ENCODE data around the gene SMARCB1. TPM values are rescaled to one million over a fixed set of nuclear protein-coding genes. Genes with fewer than 3 reads are reported as not detected.

SMARCB1 gene
- total and polyA plus RNA-seq, 2 donors (not counting 3 experiments of a cell fraction or from before 2014, with no cell fraction given): 113 to 148 TPM

- H3K27me3 ChIP-seq (ENCODE audit: control insufficient read depth in 2 of 2, insufficient read depth in 2 of 2, low read length in 2 of 2): no peaks in the 10 kb centered on the region
- TF ChIP-seq CTCF (IDR thresholded peaks at IDR 0.05; ENCODE audit: extremely low read depth in 1 of 2, insufficient read depth in 1 of 2, low read depth in 1 of 2, low read length in 2 of 2) (no peak), JUN (IDR thresholded peaks at IDR 0.05; ENCODE audit: borderline replicate concordance, insufficient read depth, insufficient read length, low read depth) (no peak), POLR2AphosphoS5 (IDR thresholded peaks at IDR 0.05; ENCODE audit: insufficient read depth, low read depth, low read length) (no peak)
- DNase-seq (ENCODE audit: low read depth, low spot score) (no peak), FAIRE-seq (no peak)
- no peaks in the 10 kb centered on the region for H3K9me3 ChIP-seq (replicated peaks; ENCODE audit: control insufficient read depth, insufficient read depth, low read length)
- H3K27ac ChIP-seq (ENCODE audit: insufficient read depth, low read depth, low read length): no peak overlapping the region
- no peak overlapping the region for H3K9ac ChIP-seq (replicated peaks; ENCODE audit: extremely low read depth, insufficient read depth, low read length)
- H4K20me1 ChIP-seq (replicated peaks; ENCODE audit: control insufficient read depth, extremely low read depth, insufficient read depth, low read length): no peaks in the 10 kb centered on the region
- H3K9me1 ChIP-seq (replicated peaks; ENCODE audit: control insufficient read depth, extremely low read depth, insufficient read depth, low read length): no peaks in the 10 kb centered on the region
- no peak overlapping the region for H2AFZ ChIP-seq (ENCODE audit: low read depth, low read length)
- intact Hi-C loops (cut with micrococcal nuclease): no loop called here
- CTCF ChIA-PET: interaction anchor here (1.5 to 1.8 kb wide), 2 partner anchors 22 to 56 kb away, joined by 5 read pairs; no protein-coding TSS in a partner anchor
- no peaks in the 10 kb centered on the region for H3K79me2 ChIP-seq (ENCODE audit: control insufficient read depth, insufficient read depth, low read length)
- POLR2A ChIA-PET: interaction anchor here (0.6 kb wide), 1 partner anchor 30 kb away, joined by 4 read pairs; the partner anchor contains the start of gene SLC2A11
- peaks cover 15 to 57% of the 10 kb centered on the region in 2 experiments for H3K36me3 ChIP-seq (ENCODE audit: control insufficient read depth in 2 of 2, extremely low read depth in 1 of 2, insufficient read depth in 2 of 2, low read length in 2 of 2)
- dilution Hi-C loops (cut with MboI; ENCODE audit: extremely low pct_ligation_motif_present, low sequenced_read_pairs): no loop called here
- H3K4me2 ChIP-seq (ENCODE audit: insufficient read depth, low read length): no peak overlapping the region
- BruUV-seq (replicated peaks): no TSS peak
- H3K4me1 ChIP-seq (ENCODE audit: control insufficient read depth, extremely low read depth, insufficient read depth, low read length): no peaks in the 10 kb centered on the region
- H3K4me3 ChIP-seq (replicated peaks in 1 of 3; ENCODE audit: insufficient read depth in 1 of 3, low read depth in 1 of 3, low read length in 3 of 3): no peak overlapping the region
Measured at GRCh38 chr22:23827351-23827995, 40.7 kb downstream of the SMARCB1 start.

Data from endothelial cell of umbilical vein (primary cell).